ENCODE data around the gene TIMELESS. TPM values are rescaled to one million over a fixed set of nuclear protein-coding genes. Genes with fewer than 3 reads are reported as not detected.
A peak's percentile ranks its signal among the peaks of the same experiment; 100 is the strongest.
"Not testable (repeated sequence)": the region's sequence is repeated elsewhere in the genome, so short reads cannot be mapped to it uniquely, and the experiment has no call there.

TIMELESS gene
- total RNA-seq, 1 experiment from 2014 or later, result 37.4 TPM

DNA sequence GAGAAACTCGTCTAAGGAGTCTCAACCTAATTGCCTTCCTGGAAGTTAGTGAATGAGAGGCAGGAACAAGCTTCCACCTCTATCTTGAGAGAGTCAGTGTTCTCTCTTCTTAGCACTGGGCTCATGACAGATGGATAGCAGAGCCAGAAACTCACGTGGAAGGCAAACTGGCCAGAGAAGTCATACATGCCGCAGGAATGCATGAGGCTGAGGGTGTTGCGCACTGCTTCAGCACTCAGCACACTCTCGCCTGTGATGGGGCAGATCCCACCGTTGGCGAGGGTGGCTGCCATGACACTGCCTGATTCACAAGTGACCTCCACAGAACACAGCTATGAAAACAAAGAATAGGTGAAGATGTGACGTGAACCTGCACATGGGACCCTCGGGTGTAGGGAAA, 25.2 kb upstream of the TIMELESS start:
- DNase-seq (ENCODE audit: low spot score), result no peak
- in situ Hi-C loops (cut with HindIII; ENCODE audit: low sequenced_read_pairs), result no loop called here

GRCh38 chr12:56469007-56469930, 20.0 kb upstream of the TIMELESS start:
- in situ Hi-C loops (cut with HindIII; ENCODE audit: low sequenced_read_pairs), result no loop called here
- DNase-seq (ENCODE audit: low spot score), result no peak

- in situ Hi-C loops (cut with HindIII; ENCODE audit: low sequenced_read_pairs), result no loop called here
- DNase-seq (ENCODE audit: low spot score), result peak; percentile 94
Observed at GRCh38 chr12:56468216-56469006, 19.2 kb upstream of the TIMELESS start, which contains the start of gene SPRYD4. TSS of gene SPRYD4 (plus strand) at chr12:56468578. CDS start at chr12:56468592, 14 bp downstream.

DNA sequence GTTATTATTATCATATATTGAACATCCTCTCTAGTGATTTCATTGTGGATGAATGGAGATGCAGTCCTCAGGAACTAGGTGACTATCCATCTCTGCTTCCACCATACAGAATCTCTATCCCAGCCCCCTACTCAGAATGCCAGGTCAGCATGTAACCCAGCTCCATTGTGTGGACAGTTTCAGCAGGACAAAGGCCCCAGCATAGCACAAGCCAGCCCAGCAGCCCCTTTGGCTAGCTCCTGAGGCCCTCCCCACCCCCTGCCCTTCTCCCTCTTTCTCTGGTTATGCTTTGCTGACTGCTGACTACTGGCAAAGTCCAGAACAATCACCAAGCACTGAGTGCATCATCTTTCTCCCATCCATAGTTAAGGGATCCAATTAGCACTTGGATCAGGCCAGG, 13.3 kb upstream of the TIMELESS start:
- in situ Hi-C loops (cut with HindIII; ENCODE audit: low sequenced_read_pairs), result no loop called here

GRCh38 chr12:56461235-56462159, 12.3 kb upstream of the TIMELESS start:
- in situ Hi-C loops (cut with HindIII; ENCODE audit: low sequenced_read_pairs), result no loop called here
- DNase-seq (ENCODE audit: low spot score), result no peak

More for the DNA sequence above, 13.3 kb upstream of the TIMELESS start:
- DNase-seq (ENCODE audit: low spot score), result no peak

DNA sequence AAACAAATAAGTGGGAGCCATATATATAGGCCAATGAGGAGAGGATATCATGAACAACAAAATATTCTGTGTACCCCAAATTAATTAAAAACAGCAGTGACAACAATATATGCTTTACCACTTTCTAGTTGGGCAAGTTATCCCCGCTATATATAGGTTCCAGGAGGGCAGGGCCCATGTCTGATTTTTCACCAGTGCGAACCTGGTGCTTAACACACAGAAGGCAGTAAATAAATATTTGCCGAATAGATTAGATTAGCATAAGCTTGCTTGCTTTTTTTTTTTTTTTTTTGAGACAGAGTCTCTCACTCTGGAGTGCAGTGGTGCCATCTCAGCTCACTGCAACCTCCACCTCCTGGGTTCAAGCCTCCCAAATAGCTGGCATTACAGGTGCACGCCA, 8.6 kb upstream of the TIMELESS start:
- in situ Hi-C loops (cut with HindIII; ENCODE audit: low sequenced_read_pairs), result no loop called here
- DNase-seq (ENCODE audit: low spot score), result no peak

DNA sequence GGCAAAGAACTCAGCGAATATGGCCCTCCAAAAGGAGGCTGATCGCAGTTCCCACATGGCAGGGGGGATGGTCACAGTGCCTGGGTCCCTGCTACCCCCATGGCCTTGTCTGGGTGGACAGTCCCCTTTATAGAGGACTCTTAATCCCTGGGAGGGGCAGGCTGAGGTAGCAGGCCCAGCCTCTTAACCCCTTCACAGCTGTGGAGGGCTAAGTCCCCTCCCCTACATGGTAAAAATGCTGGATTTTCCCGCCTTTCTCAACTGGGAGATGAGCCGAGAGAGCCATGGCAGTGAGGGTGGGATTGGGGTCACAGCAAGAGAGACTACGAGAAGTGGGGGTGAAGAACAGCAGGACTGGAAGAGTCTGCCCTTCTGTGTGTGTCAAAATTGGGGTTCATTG, 5.3 kb upstream of the TIMELESS start, which contains the start of gene MIP:
Gene MIP (minus strand): TSS at position 101 of the 400 bp plus-strand sequence. CDS start 44 bp downstream, at position 57.
- no peak for DNase-seq (ENCODE audit: low spot score)
- in situ Hi-C loops (cut with HindIII; ENCODE audit: low sequenced_read_pairs), result no loop called here

GRCh38 chr12:56451147-56451546, 1.9 kb upstream of the TIMELESS start:
- DNase-seq (ENCODE audit: low spot score), result no peak

DNA sequence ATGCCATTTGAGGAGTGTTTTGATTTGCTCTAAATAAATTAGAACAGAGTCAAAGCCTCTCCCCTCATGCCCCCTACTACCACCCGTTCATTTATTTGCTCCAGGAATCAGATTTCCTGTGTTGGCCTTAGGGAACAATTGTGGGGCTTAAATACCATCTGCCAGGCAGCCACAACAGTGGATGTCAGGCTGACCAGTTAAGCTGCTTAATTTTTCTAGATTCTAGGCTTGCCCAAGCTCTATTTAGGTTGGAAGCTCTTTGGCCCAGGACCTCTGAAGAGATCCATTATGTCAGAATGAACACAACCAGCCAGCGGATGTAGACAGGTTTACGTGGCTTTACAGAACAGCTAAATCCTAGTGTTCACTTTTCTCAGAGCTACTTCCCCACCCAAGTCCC, 1.0 kb upstream of the TIMELESS start:
- in situ Hi-C loops (cut with HindIII; ENCODE audit: low sequenced_read_pairs), result no loop called here

More at GRCh38 chr12:56451147-56451546, 1.9 kb upstream of the TIMELESS start:
- in situ Hi-C loops (cut with HindIII; ENCODE audit: low sequenced_read_pairs), result no loop called here

DNA sequence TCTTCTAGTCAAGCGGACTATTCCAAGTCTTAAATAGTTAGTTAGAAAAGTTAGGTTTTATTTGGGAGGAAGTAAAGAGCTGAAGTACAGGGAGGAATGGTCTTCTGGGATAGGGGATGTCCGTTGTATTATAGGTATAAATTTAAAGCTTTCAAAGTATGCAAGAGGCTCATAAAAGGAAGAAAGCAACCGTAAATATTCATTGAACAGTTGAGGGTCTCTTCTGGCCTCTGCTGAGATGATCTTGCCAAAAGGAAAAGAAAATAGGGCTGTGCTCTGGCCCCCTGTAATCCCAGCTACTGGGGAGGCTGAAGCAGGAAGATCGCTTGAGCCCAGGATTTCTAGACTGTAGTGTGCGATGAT, 377 bp upstream of the TIMELESS start:
- in situ Hi-C loops (cut with HindIII; ENCODE audit: low sequenced_read_pairs), result no loop called here
- no peak for DNase-seq (ENCODE audit: low spot score)

More for the DNA sequence above, 1.0 kb upstream of the TIMELESS start:
- no peak for DNase-seq (ENCODE audit: low spot score)

GRCh38 chr12:56443208-56443607, 6.0 kb downstream of the TIMELESS start:
- in situ Hi-C loops (cut with HindIII; ENCODE audit: low sequenced_read_pairs); DNase-seq (ENCODE audit: low spot score): not testable (repeated sequence)

DNA sequence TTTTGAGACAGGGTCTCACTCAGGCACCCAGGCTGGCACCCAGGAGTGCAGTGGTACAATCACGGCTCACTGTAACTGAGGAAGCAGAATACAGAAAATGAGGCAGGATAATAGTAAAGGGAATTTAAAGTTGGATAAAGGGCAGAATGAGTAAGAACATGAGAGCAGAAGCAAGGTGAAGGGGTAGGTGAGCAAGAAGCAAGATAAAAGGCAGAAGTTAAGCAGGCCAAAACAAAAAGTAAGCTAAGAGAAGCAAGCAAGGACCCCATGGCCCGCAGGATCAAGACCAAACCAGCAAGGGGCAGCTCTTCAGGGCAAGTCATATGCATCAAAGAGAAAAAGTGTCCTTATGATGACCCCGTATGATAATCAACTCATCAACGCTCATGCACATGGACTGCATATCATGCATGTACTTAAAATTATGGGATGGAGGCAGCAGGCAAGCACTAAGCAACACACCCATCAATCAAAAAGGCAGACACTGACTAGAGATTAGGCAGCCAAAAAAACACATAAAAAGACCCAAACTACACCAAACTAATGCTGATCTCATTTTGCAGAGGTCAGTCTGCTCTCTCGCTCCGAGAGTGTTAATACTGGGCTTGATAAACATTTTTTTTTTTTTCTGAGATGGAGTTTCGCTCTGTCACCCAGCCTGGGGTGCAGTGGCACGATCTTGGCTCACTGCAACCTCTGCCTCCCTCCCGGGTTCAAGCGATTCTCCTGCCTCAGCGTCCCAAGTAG, 11.6 kb downstream of the TIMELESS start:
- no peak for DNase-seq (ENCODE audit: low spot score)
- in situ Hi-C loops (cut with HindIII; ENCODE audit: low sequenced_read_pairs), result no loop called here

GRCh38 chr12:56434828-56435227, 14.4 kb downstream of the TIMELESS start:
- in situ Hi-C loops (cut with HindIII; ENCODE audit: low sequenced_read_pairs), result no loop called here

GRCh38 chr12:56431850-56432249, 17.4 kb downstream of the TIMELESS start:
- in situ Hi-C loops (cut with HindIII; ENCODE audit: low sequenced_read_pairs), result no loop called here
- DNase-seq (ENCODE audit: low spot score), result no peak

More at GRCh38 chr12:56434828-56435227, 14.4 kb downstream of the TIMELESS start:
- no peak for DNase-seq (ENCODE audit: low spot score)

DNA sequence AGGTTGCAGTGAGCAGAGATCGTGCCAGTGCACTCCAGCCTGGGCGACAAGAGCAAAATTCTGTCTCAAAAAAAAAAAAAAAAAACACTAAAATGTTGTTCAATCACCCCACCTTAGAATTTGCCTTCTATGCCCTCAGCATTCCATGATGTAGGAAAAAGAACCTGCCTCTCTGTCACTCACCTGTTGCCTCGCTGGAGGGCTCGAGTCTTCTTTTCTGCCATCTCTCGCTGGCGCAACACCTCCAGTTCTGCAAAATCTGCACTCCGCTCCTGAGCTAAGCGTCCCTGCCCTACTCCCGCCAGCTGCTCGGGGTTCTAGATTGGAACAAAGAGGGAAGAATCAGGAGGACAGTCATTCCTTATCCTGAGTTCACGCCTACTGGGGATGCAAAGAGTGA, 17.9 kb downstream of the TIMELESS start:
- DNase-seq (ENCODE audit: low spot score), result no peak
- in situ Hi-C loops (cut with HindIII; ENCODE audit: low sequenced_read_pairs), result no loop called here

- in situ Hi-C loops (cut with HindIII; ENCODE audit: low sequenced_read_pairs), result no loop called here
- DNase-seq (ENCODE audit: low spot score), result no peak
Observed at GRCh38 chr12:56425940-56426438, 23.2 kb downstream of the TIMELESS start.

GRCh38 chr12:56425193-56425592, 24.0 kb downstream of the TIMELESS start:
- in situ Hi-C loops (cut with HindIII; ENCODE audit: low sequenced_read_pairs), result no loop called here
- no peak for DNase-seq (ENCODE audit: low spot score)

DNA sequence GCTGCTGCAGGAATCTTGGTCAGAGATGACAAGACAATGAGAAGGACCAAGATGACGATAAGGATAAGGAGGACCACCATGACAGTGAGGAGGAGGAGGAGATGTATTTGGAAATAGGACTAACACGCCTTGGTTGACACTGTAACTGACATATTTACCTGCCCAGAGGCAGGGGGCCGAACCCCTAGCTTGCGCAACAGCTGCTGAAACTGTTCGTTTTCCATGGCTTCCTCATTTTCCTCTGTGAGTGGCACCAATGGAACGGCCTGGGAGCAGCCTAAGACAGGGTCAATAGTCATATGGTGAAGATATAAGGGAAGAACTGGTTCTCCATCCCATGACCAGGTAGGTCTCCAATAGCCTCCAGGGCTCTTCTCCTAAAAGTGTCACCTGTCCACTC, 28.8 kb downstream of the TIMELESS start:
- DNase-seq (ENCODE audit: low spot score), result no peak
- in situ Hi-C loops (cut with HindIII; ENCODE audit: low sequenced_read_pairs), result no loop called here

Data from G401 (cell line).